NCI-H2227 treated with DMSO at 0.1 percent for 48 hours (cell line): Measurements from ENCODE around the gene ADM5.
A peak's percentile ranks its signal among the peaks of the same experiment; 100 is the strongest.

Experiments used
- DNase-seq: peaks from one replicate; lab custom pipeline; 2025; lab: John Stamatoyannopoulos, UW

ADM5 gene

GRCh38 chr19:49658566-49659442 lies 30.6 kb upstream of the ADM5 start:
- DNase-seq, result no peak

GRCh38 chr19:49660338-49660961 lies 28.9 kb upstream of the ADM5 start:
- DNase-seq, result no peak

- DNase-seq, result no peak
Observed at GRCh38 chr19:49662011-49662410, 27.4 kb upstream of the ADM5 start.

- DNase-seq, result no peak
Observed at GRCh38 chr19:49663224-49663623, 26.2 kb upstream of the ADM5 start.

- peak; percentile 54 for DNase-seq
Observed at GRCh38 chr19:49664171-49665035, 25.0 kb upstream of the ADM5 start.

GRCh38 chr19:49665036-49665350 lies 24.4 kb upstream of the ADM5 start:
- DNase-seq, result no peak

- peak; percentile 78 for DNase-seq
Observed at GRCh38 chr19:49665351-49666119, 23.9 kb upstream of the ADM5 start, which contains the start of the genes BCL2L12 and IRF3. Gene BCL2L12 (plus strand): TSS chr19:49665933. CDS start chr19:49666693, 760 bp downstream. Gene IRF3 (minus strand): TSS chr19:49665857. CDS start chr19:49664838, 1,019 bp downstream.

GRCh38 chr19:49666120-49666444 lies 23.3 kb upstream of the ADM5 start:
- DNase-seq, result no peak

- DNase-seq, result no peak
Observed at GRCh38 chr19:49667473-49667872, 21.9 kb upstream of the ADM5 start.

- no peak for DNase-seq
Observed at GRCh38 chr19:49669516-49669915, 19.9 kb upstream of the ADM5 start.

GRCh38 chr19:49672131-49672919 lies 17.1 kb upstream of the ADM5 start:
- DNase-seq, result peak; percentile 66

GRCh38 chr19:49676136-49676783 lies 13.1 kb upstream of the ADM5 start:
- DNase-seq, result peak; percentile 92

- peak; percentile 100 for DNase-seq
Observed at GRCh38 chr19:49676784-49677230, 12.6 kb upstream of the ADM5 start.

- no peak for DNase-seq
Observed at GRCh38 chr19:49677231-49677900, 12.0 kb upstream of the ADM5 start, which contains the start of gene PRMT1. Gene PRMT1 (plus strand): TSS chr19:49677271. CDS start chr19:49677281, 10 bp downstream.

- peak; percentile 52 for DNase-seq
Observed at GRCh38 chr19:49677901-49678674, 11.3 kb upstream of the ADM5 start.

GRCh38 chr19:49678985-49679770 lies 10.2 kb upstream of the ADM5 start:
- no peak for DNase-seq

- DNase-seq, result no peak
Observed at GRCh38 chr19:49679771-49680413, 9.5 kb upstream of the ADM5 start.
